HG02642 (cell line): Measurements from ENCODE around the gene ZNF232.
"Not testable (repeated sequence)": the region's sequence is repeated elsewhere in the genome, so short reads cannot be mapped to it uniquely, and the experiment has no call there.

Experiments
- ATAC-seq: cut with Tn5 transposase; IDR thresholded peaks from one replicate; pipeline ENCODE4 v1.9.1; 2021; ENCODE audit warnings: mild to moderate bottlenecking; ENCODE audit not compliant: unreplicated experiment, poor library complexity

ZNF232 gene

DNA sequence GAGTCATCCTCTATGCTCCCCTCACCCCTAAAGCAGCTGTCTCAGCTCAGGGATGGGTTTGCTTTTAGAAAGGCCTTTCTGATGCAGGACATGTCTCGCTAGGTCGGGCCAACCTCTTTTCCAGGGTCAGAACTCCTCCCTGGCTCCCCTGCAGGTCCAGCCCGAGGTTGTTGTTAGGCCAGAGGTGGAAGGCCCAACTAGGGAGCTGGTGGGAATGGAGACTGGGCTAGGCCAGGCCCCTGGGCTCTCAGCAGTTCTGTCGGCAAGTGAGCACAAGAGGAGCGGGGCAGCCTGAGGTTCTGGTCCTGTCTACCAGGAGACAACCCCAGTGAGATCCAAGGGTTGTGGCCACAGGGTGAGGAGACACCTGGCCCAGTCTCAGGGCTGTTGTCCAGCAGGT, 19.0 kb upstream of the ZNF232 start:
- ATAC-seq, result not testable (repeated sequence)

DNA sequence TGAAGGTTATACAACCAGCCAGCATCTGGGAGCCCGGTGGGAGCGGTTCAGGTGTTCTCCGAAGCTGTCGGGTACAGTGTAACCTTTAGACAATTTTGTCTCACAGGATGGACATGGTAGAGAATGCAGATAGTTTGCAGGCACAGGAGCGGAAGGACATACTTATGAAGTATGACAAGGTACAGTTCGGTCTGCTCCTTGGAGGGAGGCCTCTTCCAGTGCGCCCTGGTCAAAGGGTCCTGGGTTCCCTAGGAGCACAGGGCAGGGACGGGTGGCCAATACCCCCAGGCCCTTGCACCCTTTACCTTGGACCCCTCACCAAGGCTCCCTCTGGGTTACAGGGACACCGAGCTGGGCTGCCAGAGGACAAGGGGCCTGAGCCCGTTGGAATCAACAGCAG, 18.6 kb upstream of the ZNF232 start:
- not testable (repeated sequence) for ATAC-seq

DNA sequence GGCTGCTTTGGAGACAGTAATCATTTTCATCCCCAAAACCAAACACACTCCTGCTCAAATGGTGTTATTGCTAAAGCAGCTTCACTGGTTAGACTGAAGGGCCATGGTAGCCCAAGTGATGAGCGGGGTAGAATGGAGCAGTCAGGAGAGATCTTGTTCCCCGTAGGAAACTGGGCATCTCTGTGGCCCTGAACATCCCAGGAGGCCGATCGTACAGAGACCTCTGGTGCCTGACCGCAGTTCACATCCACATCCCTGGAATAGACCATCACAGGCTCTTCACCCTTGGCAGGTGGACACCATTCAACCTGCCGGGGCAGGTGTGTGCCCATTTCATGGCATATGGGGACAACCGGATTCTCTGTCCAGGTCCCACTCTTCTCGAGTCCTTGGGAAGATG, 18.1 kb upstream of the ZNF232 start:
- ATAC-seq, result not testable (repeated sequence)

DNA sequence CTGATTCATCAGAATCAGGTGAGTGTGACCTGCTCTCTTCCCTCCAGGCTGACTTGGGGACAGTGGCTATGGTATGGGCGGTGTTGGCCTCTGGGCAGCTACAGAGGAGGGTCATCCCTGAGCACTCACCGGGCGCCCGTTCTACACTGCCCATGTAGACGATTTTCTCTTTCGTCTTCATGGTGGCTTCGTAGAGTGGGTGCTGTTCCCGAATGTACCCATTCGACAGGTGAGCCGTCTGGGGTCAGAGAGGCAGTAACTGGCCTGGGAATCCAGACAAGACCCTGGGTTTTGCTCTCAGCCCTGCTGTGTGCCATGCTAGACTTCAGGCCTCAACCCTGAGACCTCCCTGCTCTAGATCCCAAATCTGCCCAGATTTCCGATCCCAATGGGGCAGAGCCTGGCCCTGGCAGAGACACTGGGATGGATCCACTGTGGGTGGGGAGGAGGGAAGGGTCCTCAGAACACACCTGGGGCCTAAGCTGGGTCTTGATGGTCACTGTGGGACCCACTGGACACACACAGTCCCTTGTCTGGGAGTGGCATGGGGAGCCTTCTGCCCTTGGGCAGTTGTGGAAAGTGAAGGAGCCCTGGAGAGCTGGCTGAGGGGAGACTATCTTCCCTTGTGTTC, 17.3 kb upstream of the ZNF232 start:
- no peak for ATAC-seq

DNA sequence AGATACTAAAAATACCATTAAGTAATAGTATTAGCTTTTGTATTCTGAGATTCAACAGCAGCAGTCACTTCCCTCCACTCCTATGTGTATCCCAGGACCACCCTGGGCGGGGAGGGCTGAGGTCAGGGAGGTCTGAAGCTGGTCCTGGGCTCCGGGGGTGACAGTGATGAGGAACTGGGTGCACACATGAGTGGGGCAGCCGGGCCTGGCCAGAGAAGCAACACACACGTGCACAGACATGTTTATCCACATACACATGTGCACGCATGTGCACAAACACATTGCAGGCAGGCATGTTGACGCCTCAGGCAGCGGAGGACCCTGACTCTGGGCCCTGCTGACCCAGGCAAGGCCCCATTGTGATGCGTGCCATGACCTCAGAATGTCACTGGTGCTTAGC, 16.7 kb upstream of the ZNF232 start:
- not testable (repeated sequence) for ATAC-seq

DNA sequence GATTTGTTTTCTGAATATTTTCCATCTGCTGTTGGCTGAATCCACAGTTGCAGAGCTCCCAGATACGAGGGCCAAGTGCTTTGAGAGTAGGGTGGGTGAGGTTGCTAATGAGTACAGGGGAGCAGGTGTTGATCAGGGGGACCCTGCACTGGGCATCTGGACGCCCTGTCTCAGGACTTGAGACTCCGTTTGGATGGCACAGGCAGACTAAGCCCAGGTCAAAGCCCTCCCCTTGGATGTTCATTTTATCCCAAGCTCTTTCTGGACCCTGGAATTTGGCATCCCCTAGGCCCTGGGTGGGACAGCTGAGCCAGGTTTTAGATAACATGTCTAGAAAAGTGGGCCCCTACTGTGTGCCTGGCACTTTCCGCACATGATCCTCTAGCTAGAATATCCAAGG, 16.2 kb upstream of the ZNF232 start:
- ATAC-seq, result no peak

DNA sequence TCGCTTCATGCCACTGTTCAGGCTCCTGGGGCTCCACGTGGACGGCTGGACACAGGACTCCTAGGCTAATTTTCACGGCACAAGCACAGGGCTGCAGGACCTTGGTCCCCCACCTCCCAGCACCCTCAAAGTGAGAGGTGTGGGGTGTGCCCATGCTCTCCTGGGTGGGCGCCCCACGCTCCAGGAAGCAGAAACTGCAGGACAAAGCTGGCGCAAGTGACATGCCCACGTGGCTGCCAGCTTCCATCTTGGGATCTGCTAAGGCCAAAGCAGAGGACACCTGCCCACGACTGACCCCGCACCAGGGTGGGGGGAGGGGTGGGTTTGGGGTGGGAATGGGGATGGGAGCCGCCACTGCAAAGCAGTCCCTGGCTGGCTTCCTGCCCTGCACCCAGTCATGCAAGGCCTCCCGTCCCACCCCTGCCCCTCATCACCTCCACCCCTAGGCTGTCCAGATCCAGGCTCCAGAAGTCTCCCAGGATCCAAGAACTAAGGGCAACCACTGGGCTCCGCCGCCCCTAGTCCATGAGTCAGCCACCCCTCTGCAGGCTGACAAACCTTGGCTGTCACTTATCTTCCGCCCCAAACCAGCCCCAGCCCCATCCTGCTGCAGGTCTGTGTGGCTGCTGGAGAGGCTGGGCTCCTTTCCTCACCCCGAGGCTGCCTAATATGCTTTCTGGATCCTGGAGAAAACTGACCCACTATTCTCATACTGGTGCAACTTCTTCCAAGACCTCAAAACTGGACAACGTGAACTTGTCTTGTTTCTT, 15.2 kb upstream of the ZNF232 start:
- ATAC-seq, result no peak

DNA sequence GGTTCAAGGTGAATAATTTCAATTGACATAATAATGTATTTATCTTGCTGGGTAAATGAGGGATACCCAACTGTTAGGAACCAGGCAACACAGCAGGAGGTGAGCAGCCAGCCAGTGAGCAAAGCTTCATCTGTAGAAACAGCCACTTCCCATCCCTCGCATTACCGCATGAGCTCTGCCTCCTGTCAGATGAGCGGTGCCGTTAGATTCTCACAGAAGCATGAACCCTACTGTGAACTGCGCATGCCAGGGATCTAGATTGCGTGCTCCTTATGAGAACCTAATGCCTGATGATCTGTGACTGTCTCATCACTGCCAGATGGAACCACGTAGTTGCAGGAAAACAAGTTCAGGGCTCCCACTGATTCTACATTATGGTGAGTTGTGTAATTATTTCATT, 13.2 kb upstream of the ZNF232 start:
- ATAC-seq, result not testable (repeated sequence)

DNA sequence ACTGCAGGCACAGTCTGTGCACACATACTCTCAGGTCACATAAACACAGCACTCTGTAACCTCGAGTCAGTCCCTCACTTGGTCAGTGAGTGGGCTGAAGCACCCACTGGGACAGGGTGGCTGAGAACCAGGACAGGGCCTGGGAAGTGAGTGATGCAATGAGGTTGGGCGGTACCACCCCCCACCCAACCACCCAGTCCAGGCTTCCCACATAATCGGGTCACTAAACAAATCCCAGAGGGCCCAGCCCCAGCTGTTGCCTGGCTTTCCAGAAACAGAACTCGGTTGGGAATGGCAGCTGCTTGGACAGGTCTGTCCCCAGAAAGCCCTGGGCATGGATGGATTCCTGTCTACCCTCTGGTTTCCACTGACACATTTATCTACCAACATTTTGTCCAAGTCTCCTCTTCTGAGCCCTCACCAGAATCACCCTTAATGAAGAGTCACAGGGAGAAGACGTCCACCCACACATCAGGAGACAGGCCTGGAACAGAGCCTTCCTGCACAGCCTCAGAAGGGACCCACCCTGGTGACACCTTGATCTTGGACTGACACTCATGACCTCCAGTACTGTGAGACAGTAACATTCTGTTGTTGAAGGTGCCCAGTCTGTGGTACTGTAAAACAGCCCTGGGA, 12.6 kb upstream of the ZNF232 start:
- not testable (repeated sequence) for ATAC-seq

DNA sequence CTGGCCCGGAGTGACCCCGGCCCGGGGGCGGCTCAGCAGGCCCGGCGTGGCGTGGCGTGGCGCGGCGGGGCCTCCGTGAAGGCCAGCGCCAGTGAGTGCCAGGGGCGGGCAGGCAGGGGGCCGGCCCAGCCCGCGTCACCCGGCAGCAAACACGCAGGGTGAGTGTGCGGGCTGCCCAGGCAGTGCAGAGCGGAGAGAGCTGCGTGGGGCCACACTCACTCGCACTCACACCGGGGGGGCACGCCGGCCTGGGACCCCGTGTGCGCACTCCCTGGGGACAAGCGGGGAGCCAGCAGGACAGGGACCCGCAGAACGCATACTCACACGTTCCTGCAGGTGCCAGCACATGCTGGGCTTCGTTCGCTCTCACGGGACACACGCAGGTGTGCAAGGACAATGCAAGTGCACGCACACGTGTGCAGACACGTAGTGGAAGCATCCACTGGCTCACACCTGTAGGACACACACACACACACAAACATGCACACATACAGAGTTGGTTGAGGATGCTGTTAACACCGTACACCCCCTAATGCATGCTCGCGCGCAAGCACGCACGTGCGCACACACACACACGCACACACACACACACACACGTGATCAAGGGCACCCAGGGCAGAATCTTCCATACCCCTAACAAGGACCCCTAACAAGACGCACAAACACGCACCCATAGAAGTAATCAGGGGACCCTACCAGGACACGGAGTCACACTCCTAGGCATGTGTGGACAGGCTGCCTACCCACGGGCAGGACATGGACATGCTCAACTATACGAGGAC, 11.9 kb upstream of the ZNF232 start:
- ATAC-seq, result no peak

DNA sequence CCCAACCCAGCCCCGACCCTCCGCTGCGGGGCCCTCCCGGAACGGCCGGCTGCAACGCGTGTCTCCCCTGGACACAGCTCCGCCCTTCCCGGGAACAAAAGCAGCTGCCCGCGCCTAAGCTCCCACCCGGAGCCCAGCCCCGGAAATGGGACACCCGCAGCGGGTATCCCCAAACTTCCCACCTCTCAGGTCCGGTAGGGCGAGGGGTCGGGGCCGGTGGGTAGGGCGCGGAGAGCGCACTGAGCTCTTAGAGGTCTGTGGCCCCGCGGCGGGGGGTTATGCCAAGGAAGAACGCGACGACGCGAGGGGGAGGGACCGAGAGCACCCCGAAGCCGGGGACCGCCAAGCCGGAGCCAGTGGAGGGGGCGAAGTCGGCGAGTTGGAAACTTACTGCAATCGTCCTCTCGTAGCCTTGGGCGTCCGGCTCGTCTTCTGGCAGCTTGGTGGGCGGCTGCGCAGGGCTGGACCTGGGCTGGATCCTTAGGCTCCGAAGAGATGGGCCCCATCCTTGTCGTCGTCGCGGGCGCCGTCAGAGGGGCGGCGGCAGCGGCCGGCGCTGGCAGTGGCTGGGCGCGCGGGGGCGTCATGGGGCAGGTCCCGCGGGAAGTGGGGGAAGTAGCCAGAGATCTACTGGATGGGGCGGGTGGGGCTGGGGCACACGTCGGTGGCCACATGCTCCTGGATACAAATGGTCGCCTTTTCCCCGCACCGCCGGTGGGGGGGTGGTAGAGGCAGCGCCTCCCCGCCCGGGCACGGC, 11.1 kb upstream of the ZNF232 start:
- ATAC-seq, result no peak

DNA sequence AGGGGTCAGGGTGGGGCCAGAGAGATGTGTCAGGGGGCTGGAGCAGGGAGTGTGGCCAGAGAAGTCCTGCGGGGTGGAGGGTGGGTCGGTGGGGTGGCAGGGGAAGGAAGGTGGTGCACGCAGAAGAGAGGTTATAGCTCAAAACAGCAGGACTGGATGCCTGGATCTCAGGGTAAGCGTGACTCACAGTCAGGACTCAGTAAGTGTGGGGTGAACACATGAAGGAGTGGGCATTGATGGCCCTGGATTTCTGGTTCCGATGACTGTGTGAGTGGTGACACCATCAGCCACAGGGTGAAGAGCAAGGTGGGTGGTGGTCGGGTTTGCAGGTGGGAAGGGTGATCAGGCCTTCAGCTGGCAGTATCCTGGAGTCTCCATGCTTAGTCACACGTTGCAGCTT, 10.4 kb upstream of the ZNF232 start:
- not testable (repeated sequence) for ATAC-seq

DNA sequence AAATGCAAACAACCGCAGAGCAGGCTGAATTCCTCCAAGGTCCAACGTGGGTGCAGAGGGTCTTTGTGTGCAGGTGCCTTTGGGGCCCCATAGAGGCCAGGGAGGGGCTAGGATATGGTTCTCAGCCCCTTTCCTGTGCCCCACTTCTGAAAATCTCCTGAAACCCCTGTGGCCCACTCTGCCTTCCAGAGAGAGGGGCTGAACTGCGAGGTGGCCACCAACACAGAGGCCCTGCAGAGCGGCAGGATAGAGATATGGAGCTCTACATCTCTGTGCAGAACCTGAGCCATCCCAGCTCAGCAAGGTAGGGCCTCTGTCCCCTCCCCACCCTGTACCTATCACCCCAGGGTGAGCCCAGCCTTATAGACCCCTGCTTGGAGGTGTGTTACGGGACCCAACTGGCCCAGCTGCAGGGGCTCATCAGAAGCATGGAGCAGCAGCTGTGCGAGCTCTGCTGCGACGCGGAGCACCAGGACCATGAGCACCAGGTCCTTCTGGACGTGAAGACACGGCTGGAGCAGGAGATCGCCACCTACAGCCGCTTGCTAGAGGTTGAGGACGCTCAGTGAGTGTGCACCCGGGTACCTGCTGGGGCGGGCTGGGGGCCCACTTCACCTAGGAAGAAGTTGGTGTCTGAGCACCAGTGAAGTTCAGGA, 9.6 kb upstream of the ZNF232 start:
- no peak for ATAC-seq

DNA sequence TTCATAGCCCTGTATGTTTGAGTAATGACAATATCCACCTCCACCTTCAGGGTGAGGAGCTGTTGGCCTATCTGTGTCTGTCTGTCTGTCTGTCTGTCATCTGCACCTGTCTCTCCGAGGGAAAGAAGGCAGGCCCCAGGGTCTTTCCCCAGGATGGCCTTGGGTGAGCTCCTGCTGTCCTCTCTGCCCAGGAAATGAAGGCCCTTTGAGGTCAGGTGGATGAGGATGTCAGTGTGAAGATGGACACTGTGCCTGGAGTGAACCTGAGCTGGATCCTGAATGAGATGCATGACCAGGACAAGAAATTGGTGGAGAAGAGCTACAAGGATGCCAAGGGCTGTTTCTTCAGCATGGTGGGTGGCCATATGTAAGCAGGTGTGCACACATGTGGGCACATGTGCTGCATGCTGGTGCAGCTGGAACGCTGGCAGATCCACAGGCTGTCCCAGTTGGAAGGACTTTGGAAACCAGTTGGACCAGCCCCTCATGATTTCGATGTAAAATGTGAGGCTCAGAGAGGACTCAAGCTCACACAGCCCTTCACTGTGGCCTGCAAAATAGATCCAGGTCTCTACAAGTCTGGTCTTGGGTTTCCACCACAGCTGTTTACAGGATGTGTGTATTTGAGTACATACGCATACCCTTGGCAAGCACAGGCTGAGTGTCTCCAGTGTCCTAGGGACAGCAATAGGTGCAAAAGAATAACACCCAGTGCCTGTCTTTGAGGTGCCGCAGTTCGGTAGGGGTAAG, 8.9 kb upstream of the ZNF232 start:
- ATAC-seq, result not testable (repeated sequence)

DNA sequence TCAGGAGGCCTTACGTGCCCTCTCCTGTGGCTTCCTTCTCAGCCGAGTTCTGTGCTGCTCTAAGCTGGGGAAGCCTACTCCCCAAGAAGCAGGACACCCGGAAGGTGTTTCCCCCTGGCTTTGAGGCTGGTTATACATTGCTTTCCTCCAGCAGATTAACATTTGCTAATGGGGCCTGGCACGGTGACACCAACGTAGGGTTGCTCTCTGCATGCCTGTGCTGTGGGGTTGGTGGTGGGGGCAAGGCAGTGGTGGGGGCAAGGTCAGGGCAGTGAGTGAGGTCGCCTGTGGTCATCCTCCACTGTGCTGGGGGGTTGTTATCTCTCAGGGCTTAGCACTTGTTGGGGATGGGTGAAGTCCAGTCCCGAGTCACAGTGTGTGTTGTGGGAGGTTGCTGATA, 8.4 kb upstream of the ZNF232 start:
- no peak for ATAC-seq

DNA sequence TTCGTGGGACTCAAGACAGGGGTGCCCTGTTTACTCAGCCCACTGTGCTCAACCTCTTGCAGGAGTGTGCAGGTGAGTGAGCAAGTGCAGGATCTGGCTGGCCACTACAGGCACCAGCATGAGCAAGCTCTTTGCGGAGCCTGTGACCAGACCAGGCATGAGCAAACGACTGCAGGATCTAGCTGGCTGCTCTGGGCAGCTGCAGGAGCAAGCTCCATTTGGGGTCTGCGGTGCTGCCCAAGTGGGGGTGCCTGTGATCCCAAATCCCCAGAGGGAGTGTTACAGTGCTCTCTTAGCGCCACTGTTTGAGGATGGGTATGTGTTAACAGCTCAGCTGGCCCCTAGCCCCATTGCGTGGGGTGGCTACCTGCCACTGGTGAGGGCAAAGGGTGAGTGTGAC, 6.5 kb upstream of the ZNF232 start:
- ATAC-seq, result no peak

DNA sequence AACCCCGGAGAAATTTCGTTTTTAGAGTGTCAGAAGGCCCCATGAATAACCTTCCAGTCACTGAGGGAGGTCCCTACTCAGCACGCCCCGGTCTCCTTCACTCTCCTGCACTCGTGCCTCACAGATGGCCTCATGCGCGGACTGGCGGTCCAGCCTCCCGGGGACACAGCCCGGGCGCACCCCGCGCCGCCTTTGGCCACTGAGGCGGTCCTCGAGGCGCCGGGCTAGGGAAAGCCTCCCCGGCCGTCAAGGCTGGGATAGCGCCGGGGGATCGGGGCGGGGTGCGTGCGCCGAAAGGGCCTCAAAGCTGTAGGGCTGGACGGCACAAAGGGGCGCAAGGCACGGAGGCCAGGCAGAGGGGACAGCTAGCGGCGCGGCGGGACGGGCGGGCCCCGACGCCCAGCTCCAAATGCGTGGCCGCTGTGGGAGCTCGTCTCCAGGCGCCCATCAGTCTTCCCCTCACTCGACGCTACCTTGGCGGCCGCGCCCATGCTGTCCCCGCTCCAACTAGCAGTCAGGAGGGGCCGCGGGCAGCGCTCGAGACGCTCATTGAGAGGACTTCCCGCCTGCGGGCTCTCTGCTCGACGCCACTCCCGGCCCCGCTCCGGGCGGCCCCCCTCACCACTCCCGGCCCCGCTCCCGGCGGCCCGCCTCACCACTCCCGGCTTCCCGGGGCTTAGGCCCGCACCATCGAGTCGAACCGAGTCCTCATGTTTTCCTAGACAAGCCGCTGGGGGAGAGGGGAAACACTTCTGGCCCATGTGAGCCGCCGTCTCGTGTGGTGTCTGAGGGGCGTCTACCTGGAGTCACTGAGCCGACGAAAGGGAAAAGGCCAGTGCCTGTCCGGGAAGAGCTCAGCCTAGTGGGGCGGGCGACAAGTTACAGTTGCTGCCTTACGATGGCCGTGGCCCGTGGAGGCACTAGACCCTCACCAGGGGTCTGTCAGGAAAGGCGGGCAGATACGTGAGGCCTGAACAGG, 4.3 kb upstream of the ZNF232 start, which contains the start of gene USP6:
Gene USP6, plus strand, starts transcription at position 360 of the 979 bp plus-strand sequence. CDS start 14,336 bp downstream, outside the sequence.
- ATAC-seq, result no peak

DNA sequence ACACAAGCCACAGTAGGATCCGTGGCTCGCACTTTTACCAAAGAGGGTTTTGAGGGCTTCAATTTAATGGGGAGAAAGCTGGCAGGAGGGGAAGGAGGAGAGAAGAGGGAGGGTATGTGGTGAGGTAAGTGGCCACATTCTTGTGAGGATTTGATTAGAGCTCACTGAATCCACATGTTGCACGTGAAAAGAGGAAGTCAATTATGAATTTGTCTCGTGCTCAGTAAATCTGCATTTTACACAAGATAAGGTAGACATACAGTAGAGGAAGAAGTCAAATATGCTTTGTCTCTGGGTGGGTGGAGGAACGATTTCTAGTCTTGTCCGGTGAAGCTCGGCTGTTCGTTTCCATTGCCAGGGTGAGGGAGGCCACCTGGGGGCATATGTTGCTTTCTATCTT, 862 bp downstream of the ZNF232 start:
- ATAC-seq, result no peak
